Fibroblast of villous mesenchyme (primary cell): ENCODE data around the gene FABP1. TPM values are rescaled to one million over a fixed set of nuclear protein-coding genes. Genes with fewer than 3 reads are reported as not detected.

Experiments used
- DNase-seq: peaks from one replicate; pipeline ENCODE4 v3.0.0-alpha.2; 2010; ENCODE audit warnings: low read depth
- H3K4me3 ChIP-seq: 2 replicates; pipeline ENCODE4 v1.5.1; 2011; ENCODE audit warnings: low read depth, mild to moderate bottlenecking, low read length
- CTCF ChIP-seq: IDR thresholded peaks from 2 replicates; pipeline ENCODE4 v1.5.1; 2012; ENCODE audit warnings: low read depth, mild to moderate bottlenecking, low read length; ENCODE audit not compliant: insufficient read depth
- total RNA-seq: library from RNA; depleted of rRNA; stranded (reverse); fragments of >200 nt; gene quantifications from 2 replicates; pipeline ENCODE4 v1.2.3, GENCODE V29; 2012

FABP1 gene
- total RNA-seq, 1 donor: not detected

GRCh38 chr2:88099798-88100488 lies 27.9 kb downstream of the FABP1 start:
- TF ChIP-seq CTCF: no peak
- peak; percentile 14 for DNase-seq
- no peak overlapping the region for H3K4me3 ChIP-seq

- no peak for TF ChIP-seq CTCF
- no peak overlapping the region for H3K4me3 ChIP-seq
- DNase-seq: no peak
Observed at GRCh38 chr2:88098558-88098900, 29.3 kb downstream of the FABP1 start.

- DNase-seq: no peak
- no peak for TF ChIP-seq CTCF
- no peak overlapping the region for H3K4me3 ChIP-seq
Observed at GRCh38 chr2:88097891-88098557, 29.8 kb downstream of the FABP1 start.

GRCh38 chr2:88097192-88097591 lies 30.7 kb downstream of the FABP1 start:
- no peak for TF ChIP-seq CTCF
- no peak for DNase-seq
- H3K4me3 ChIP-seq: no peak overlapping the region

GRCh38 chr2:88096708-88097107 lies 31.2 kb downstream of the FABP1 start:
- H3K4me3 ChIP-seq: no peak overlapping the region
- no peak for TF ChIP-seq CTCF
- DNase-seq: no peak

- no peak for DNase-seq
- TF ChIP-seq CTCF: no peak
- no peak overlapping the region for H3K4me3 ChIP-seq
Observed at GRCh38 chr2:88095022-88095421, 32.8 kb downstream of the FABP1 start.

- no peak for DNase-seq
- TF ChIP-seq CTCF: no peak
- no peak overlapping the region for H3K4me3 ChIP-seq
Observed at GRCh38 chr2:88092773-88093172, 35.1 kb downstream of the FABP1 start.
